Stimulated activated CD8-positive, alpha-beta memory T cell treated with anti-CD3 and anti-CD28 coated beads, Interleukin-15, amount 100 ng/mL, for 48 hours (primary cell): ENCODE results near the gene CGB5.

ENCODE experiments used
- DNase-seq, 2 donors: peaks; one replicate each; pipeline ENCODE4 v3.0.0-alpha.2; 2020; ENCODE audit warnings: low read depth in 2 of 2

CGB5 gene

DNA sequence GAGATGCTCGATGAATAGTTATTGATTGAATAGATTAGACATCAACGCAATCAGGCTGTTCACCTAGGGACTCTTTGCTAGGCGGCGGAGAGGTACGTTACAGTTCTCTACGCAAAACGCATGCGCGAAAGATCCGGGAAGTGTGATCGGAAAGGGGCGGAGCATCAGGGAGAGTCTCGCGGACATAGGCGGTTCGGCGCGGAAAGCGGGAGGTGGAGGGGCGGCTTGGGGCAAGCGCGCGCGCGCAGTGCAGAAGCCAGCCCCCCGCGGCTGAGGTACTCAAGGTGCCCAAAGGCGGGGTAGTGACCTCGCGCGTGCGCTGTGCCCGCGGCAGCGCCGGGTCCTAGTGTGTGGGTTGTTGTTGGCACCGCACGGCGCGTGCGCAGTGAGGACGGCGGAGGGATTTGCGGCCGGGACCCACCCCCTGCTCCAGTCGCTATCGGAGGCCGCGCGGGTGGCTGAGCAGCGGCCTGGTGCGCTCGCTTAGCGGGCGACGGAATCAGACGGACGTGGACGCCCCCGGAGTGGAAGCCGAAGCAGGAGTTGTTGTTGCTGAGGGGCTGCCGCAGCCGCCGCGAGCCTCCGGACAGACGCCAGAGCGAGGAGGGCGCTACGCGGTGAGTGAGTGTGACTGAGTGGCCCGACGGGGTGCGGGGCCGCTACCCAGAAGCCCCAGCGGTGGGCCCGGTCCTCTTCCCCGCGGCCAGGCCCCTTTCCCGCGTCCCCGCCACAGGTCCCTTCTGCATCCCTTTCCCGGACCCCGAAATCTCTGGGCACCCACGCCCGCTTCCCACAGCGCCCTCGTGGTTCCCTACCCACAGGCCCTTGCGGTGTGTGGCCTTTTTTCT lies 41.6 kb downstream of the CGB5 start, which contains the start of gene SNRNP70:
SNRNP70 (plus strand) TSS at position 432 of the 848 bp plus-strand sequence. CDS start 964 bp downstream, outside the sequence.
- DNase-seq: peak; percentile 99 to 100

DNA sequence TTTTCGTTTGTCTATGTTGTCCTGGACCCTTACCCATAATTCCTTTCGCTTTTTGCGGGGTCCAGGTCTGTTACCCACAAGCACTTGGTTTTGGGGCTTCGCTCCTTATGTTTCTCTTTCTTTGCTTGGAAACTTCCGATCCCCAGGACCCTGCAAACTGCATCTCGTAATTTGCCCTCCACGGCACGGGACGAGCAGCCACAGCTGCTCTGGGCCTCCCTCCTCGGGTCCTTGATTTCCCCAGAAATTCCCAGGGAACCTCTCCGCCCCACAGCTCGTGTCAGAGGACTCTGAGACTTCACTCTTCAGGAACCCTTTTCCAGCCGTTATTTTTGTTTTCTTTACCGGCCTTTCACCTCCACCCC lies 42.2 kb downstream of the CGB5 start:
- DNase-seq: no peak

DNA sequence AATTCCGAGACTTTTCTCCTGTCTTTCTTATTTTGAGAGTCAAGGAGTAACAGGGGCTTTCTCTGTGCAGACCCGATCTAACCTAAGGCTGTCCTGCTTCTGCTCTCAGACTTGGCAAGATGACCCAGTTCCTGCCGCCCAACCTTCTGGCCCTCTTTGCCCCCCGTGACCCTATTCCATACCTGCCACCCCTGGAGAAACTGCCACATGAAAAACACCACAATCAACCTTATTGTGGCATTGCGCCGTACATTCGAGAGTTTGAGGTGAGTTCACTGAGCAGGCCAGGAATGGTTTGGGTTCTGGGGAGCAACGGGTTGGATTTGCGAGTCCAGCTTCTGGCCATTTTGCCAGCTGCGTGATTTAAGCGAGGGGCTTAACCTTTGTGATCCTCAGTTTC lies 42.6 kb downstream of the CGB5 start:
- no peak for DNase-seq

DNA sequence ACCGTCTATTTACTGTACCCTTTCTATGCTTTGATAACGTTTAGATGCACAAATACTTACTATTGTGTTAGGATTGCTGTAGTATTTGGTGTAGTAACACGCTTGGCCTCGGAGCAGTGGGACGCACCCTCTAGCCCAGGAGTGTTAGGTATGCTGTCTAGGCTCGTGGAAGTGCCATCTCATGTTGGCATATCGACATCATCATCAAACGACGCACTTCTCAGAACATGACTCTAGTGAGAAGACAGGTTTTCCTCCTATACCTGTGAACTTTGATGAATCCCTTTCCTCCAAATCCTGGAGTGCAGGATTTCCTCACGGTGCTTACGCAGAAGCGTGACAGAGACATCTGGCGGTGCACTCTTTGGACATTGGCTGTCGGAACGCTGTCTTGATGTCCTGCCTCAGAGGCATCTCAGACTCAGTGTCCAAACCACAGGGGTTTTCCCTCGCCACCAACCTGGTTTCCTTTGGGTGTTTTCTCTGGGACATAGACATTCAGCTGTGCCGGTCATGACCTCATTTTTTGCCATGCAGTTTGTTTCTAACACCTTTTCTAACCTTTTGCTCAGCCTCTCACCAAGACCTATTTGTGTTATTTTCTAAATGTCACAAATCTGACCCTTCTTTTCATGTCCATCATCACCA lies 47.9 kb downstream of the CGB5 start:
- no peak for DNase-seq

DNA sequence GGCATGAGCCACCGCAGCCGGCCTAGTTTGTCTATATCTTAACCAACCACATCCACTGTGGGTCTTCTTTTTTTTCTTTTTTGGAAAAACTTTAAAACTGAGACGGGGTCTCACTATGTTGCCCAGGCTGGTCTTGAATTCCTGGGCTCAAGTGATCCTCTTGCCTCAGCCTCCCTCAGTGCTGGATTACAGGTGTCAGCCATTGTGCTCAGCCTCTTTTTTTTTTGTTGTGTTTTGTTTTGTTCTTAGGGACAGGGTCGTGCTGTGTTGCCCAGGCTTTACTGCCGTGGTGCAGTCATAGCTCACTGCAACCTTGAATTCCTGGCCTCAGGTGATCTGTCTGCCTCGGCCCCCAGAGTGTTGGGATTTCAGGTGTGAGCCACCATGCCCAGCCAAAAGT lies 49.0 kb downstream of the CGB5 start:
- DNase-seq: no peak
